SHP77 (cell line): Measurements from ENCODE around the gene PRDM13.
"Not testable (repeated sequence)": the region's sequence is repeated elsewhere in the genome, so short reads cannot be mapped to it uniquely, and the experiment has no call there.

Experiments used
- DNase-seq, 2 experiments: peaks; one replicate each; lab custom pipeline; 2025; lab: John Stamatoyannopoulos, UW

PRDM13 gene

DNA sequence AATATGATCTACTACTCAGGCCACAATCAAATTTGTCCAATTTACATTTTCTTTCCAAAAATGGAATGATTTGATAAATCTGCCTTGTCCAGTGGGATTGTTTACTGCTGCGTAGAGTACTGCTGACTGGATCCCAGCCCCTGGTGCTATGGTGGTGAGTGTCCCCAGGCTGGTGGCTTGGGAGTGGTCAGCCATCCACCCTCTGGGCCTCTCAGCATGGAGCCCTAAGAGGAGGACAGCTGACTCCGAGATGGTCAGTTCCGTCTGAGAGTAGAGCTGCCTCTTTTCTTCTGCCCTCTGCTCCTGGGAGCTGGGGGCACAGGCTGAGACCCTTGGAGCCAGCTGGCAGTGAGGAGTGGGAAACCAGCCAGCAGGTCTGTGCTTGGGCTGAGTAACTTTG lies 22.7 kb downstream of the PRDM13 start:
- DNase-seq, result no peak

DNA sequence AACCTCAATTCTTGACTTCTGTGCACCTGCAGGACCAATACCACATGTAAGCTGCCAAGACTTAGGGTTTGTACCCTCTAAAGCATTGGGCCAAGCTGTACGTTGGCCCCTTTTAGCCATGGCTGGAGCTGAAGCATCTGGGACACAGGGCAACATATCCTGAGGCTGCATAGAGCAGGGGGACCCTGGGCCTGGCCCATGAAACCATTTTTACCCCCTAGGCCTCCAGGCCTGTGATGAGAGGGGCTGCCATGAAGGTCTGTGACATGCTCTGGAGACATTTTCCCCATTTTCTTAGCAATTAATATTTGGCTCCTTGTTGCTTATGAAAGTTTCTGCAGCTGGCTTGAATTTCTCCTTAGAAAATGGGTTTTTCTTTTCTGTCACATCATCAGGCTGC lies 31.0 kb downstream of the PRDM13 start:
- no peak for DNase-seq

DNA sequence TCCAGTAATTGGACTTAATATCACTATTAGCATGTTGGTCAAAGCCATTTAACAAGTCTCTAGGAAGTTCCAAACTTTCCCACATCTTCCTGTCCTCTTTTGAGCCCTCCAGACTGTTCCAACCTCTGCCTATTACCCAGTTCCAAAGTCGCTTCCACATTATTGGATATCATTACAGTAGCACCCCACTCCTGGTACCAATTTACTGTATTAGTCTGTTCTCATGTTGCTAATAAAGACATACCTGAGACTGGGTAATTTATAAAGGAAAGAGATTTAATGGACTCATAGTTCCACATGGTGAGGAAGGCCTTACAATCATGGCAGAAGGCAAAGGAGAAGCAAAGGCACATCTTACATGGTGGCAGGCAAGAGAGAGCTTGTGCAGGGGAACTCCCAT lies 31.7 kb downstream of the PRDM13 start:
- DNase-seq, result not testable (repeated sequence)

DNA sequence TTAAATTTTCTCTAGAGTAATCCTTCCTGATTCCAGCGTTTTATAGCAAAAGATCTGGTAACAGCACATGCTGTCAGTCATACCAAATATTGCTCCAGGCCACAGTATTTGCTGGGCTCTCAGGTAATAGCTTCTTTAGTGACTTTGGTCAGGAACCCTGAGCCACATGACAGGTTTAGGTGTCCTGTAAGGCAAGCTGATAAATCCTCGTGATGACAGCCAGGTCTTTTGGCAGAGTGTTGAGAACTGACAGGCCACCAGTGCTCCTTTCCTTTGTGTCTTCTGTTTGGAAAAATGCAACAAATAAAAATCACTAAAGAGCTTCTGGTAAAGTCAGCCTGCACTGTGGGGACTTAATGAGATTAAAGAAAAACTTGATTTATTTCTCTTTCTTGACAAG lies 34.6 kb downstream of the PRDM13 start:
- no peak for DNase-seq

DNA sequence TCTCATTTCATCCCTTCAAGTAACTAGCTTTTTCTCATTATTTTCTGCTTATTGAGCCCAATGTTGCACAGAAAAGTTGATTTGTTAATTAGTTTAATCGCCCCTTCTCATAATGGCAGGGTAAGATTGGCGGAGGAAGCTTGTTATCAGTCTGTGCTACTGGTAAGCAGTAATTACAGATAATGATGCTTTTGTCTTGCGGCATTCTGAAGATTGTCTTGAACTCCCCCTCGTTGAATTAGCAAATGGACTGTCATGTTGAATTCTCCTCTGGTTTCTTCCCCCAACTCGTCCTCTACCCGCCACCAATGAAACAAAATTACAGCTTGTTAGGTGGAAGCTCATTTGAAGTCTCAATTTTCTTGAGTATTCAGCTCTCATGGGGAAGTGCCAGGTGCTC lies 39.4 kb downstream of the PRDM13 start:
- DNase-seq, result no peak

DNA sequence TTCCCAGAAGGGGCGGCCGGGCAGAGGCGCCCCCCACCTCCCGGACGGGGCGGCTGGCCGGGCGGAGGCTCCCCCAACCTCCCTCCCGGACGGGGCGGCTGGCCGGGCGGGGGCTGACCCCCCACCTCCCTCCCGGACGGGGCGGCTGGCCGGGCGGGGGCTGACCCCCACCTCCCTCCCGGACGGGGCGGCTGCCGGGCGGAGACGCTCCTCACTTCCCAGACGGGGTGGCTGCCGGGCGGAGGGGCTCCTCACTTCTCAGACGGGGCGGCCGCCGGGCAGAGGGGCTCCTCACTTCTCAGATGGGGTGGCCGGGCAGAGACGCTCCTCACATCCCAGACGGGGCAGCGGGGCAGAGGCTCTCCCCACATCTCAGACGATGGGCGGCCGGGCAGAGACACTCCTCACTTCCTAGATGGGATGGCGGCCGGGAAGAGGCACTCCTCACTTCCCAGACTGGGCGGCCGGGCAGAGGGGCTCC lies 43.5 kb downstream of the PRDM13 start:
- not testable (repeated sequence) for DNase-seq

DNA sequence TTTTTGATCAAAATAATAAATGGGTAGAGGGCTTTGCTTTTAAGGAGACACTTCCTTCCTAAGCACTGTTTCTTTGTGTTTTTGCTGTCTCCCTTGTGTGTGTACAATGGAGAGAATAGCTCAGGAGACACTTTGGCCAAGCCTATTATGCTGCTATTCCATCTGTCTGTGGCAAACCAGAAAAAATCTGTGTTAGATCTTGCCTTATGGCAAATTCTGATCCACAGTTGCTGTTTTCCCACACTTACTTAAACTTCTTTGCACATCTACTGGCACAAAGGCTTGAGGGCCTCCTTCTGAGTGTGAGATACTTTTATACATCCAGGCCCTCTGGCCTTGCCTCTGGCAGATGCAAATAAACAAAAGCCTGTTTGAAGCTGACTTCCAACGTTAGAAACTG lies 53.6 kb downstream of the PRDM13 start:
- DNase-seq, result no peak

DNA sequence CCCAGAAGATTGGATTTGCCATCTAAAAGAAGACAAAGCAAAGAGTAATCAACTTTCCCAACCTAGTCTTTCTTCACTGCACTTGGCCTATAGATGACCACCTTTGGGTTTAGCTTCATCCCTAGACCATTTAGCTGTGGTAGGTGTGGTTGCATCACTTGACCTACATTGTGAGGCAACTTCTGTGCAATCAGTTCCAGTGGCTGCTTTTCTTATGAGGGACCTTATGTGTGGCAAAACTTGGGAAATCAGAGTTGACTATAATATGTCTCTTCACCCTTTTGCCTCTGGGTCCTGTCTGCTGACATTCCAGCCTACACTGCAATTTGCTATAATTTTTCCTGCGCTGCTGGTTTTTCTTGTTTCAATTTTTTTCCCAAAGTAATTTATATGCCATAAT lies 55.2 kb downstream of the PRDM13 start:
- no peak for DNase-seq

DNA sequence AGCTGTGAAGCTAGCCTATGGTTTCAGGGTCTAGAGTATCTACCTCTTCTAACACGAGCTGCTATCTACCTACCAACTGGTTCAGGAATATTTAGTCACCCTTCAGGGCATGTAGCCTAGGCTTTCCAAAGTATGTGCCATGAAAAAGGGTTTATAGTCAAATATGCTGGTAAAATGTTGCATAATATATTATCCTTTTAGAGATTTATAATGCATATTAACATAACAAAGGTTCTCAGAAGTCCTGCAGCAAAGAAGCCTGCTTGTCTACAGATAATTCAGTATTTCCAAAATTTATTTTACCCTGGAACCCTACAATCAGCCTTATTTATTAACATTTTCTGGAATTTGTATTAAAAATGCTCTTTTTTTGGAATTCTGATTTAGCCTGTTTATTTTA lies 56.0 kb downstream of the PRDM13 start:
- no peak for DNase-seq
